Muscle of leg (tissue), 11 donors: ENCODE measurements around the gene SREBF1. TPM values are rescaled to one million over a fixed set of nuclear protein-coding genes. Genes with fewer than 3 reads are reported as not detected.

Source experiments
- DNase-seq: peaks from one replicate; pipeline ENCODE4 v3.0.0; 2013
- H3K27ac ChIP-seq: one replicate; pipeline ENCODE4 v1.5.1; 2013; ENCODE audit warnings: mild to moderate bottlenecking, low read length, control low read depth
- H3K27me3 ChIP-seq: one replicate; pipeline ENCODE4 v1.6.1; 2013; ENCODE audit warnings: low read length; ENCODE audit not compliant: control insufficient read depth, insufficient read depth
- H3K36me3 ChIP-seq: one replicate; pipeline ENCODE4 v1.6.1; 2013; ENCODE audit warnings: low read length; ENCODE audit not compliant: control insufficient read depth, insufficient read depth
- H3K4me1 ChIP-seq: one replicate; pipeline ENCODE4 v1.6.1; 2013; ENCODE audit warnings: low read length; ENCODE audit not compliant: control insufficient read depth, insufficient read depth
- H3K4me3 ChIP-seq: one replicate; pipeline ENCODE4 v1.5.1; 2013; ENCODE audit warnings: low read length, control low read depth
- H3K9me3 ChIP-seq: replicated peaks from 2 replicates; pipeline ENCODE4 v1.6.1; 2013; ENCODE audit warnings: low read depth, low read length; ENCODE audit not compliant: control insufficient read depth
- WGBS: methylation state at CpG from one replicate; pipeline ENCODE4 v1.1.5; 2013; ENCODE audit warnings: missing lambda C conversion rate; ENCODE audit not compliant: insufficient coverage; 5-methylcytosine and 5-hydroxymethylcytosine counted together
- polyA plus RNA-seq, 8 donors: library from polyadenylated mRNA; unstranded; fragments of 120-200 nt; gene quantifications; one replicate each; pipeline versions ENCODE4 v1.2.1 to v1.2.3, GENCODE V29; 2013; ENCODE audit warnings: inconsistent platforms in 1 of 8, low replicate concordance in 1 of 8; ENCODE audit not compliant: insufficient read length in 8 of 8, insufficient read depth in 1 of 8
- total RNA-seq: library from RNA; stranded (reverse); fragments of 120-200 nt; gene quantifications from one replicate; pipeline ENCODE4 v1.2.4, GENCODE V29; 2013

Gene SREBF1
- total and polyA plus RNA-seq, 9 donors: 16.1 to 48.7 (median 33.4) TPM

- peaks cover 73% of the 10 kb centered on the region for H3K4me1 ChIP-seq
- no peaks in the 10 kb centered on the region for H3K36me3 ChIP-seq
- H3K27me3 ChIP-seq: no peaks in the 10 kb centered on the region
- H3K27ac ChIP-seq: peak overlapping the region; percentile 94
- H3K9me3 ChIP-seq: no peaks in the 10 kb centered on the region
- WGBS: 26% methylated on average over 14 of the region's 16 CpGs
- no peak for DNase-seq
- no peak overlapping the region for H3K4me3 ChIP-seq
Measured at GRCh38 chr17:17779015-17779611, 57.7 kb downstream of the SREBF1 start.

- Histone ChIP-seq H3K4me1 (peaks cover 70% of the 10 kb centered on the region), H3K27me3 (no peaks in the 10 kb centered on the region), H3K27ac (peak overlapping the region; percentile 94), H3K36me3 (no peaks in the 10 kb centered on the region), H3K4me3 (no peak overlapping the region), H3K9me3 (no peaks in the 10 kb centered on the region)
- 8% methylated on average over 2 of the region's 8 CpGs for WGBS
- DNase-seq: peak; percentile 100
Measured at GRCh38 chr17:17778308-17779014, 58.3 kb downstream of the SREBF1 start.

- WGBS: 56% methylated on average over 3 of the region's 3 CpGs
- no peaks in the 10 kb centered on the region for H3K27me3 ChIP-seq
- H3K4me1 ChIP-seq: peaks cover 76% of the 10 kb centered on the region
- no peak overlapping the region for H3K4me3 ChIP-seq
- no peaks in the 10 kb centered on the region for H3K9me3 ChIP-seq
- no peak overlapping the region for H3K27ac ChIP-seq
- no peaks in the 10 kb centered on the region for H3K36me3 ChIP-seq
- DNase-seq: no peak
Measured at GRCh38 chr17:17776889-17777288, 59.9 kb downstream of the SREBF1 start.

GRCh38 chr17:17774009-17774881, 62.5 kb downstream of the SREBF1 start:
- Histone ChIP-seq H3K27me3 (no peaks in the 10 kb centered on the region), H3K9me3 (no peaks in the 10 kb centered on the region), H3K4me3 (no peak overlapping the region), H3K36me3 (no peaks in the 10 kb centered on the region), H3K27ac (peak overlapping the region; percentile 76), H3K4me1 (peaks cover 75% of the 10 kb centered on the region)
- DNase-seq: peak; percentile 67
- 56% methylated on average over 17 of the region's 21 CpGs for WGBS

- H3K4me1 ChIP-seq: peaks cover 75% of the 10 kb centered on the region
- no peak overlapping the region for H3K27ac ChIP-seq
- no peak overlapping the region for H3K4me3 ChIP-seq
- no peaks in the 10 kb centered on the region for H3K27me3 ChIP-seq
- WGBS: 18% methylated on average over 3 of the region's 3 CpGs
- H3K9me3 ChIP-seq: no peaks in the 10 kb centered on the region
- DNase-seq: no peak
- no peaks in the 10 kb centered on the region for H3K36me3 ChIP-seq
Measured at GRCh38 chr17:17772231-17772630, 64.6 kb downstream of the SREBF1 start.

GRCh38 chr17:17771498-17772201, 65.1 kb downstream of the SREBF1 start:
- Histone ChIP-seq H3K27me3 (no peaks in the 10 kb centered on the region), H3K9me3 (no peaks in the 10 kb centered on the region), H3K27ac (no peak overlapping the region), H3K4me1 (peaks cover 75% of the 10 kb centered on the region), H3K36me3 (no peaks in the 10 kb centered on the region), H3K4me3 (no peak overlapping the region)
- 82% methylated on average over 8 of the region's 10 CpGs for WGBS
- no peak for DNase-seq

GRCh38 chr17:17770632-17771044, 66.1 kb downstream of the SREBF1 start:
- Histone ChIP-seq H3K4me3 (no peak overlapping the region), H3K27me3 (no peaks in the 10 kb centered on the region), H3K36me3 (no peaks in the 10 kb centered on the region), H3K9me3 (no peaks in the 10 kb centered on the region), H3K4me1 (peaks cover 83% of the 10 kb centered on the region), H3K27ac (no peak overlapping the region)
- DNase-seq: no peak
- 43% methylated on average over 10 of the region's 13 CpGs for WGBS

- WGBS: 45% methylated on average over 17 of the region's 25 CpGs
- H3K27ac ChIP-seq: no peak overlapping the region
- no peaks in the 10 kb centered on the region for H3K27me3 ChIP-seq
- no peak for DNase-seq
- H3K4me1 ChIP-seq: peaks cover 88% of the 10 kb centered on the region
- H3K4me3 ChIP-seq: no peak overlapping the region
- no peaks in the 10 kb centered on the region for H3K36me3 ChIP-seq
- H3K9me3 ChIP-seq: no peaks in the 10 kb centered on the region
Measured at GRCh38 chr17:17769869-17770631, 66.7 kb downstream of the SREBF1 start.

GRCh38 chr17:17768424-17769088, 68.2 kb downstream of the SREBF1 start:
- H3K4me3 ChIP-seq: no peak overlapping the region

More at GRCh38 chr17:17768424-17769088, 68.2 kb downstream of the SREBF1 start:
- WGBS: 32% methylated on average over 12 of the region's 14 CpGs
- Histone ChIP-seq H3K36me3 (no peaks in the 10 kb centered on the region), H3K27ac (peak overlapping the region; percentile 26), H3K27me3 (no peaks in the 10 kb centered on the region), H3K9me3 (no peaks in the 10 kb centered on the region), H3K4me1 (peaks cover 89% of the 10 kb centered on the region)
- DNase-seq: no peak
